ENCODE measurements around the gene RTTN. TPM values are rescaled to one million over a fixed set of nuclear protein-coding genes. Genes with fewer than 3 reads are reported as not detected.
"Not testable (repeated sequence)": the region's sequence is repeated elsewhere in the genome, so short reads cannot be mapped to it uniquely, and the experiment has no call there.

Gene RTTN
- polyA plus RNA-seq, 1 donor (not counting 4 experiments of a cell fraction or from before 2014, with no cell fraction given) = 77.3 TPM

DNA sequence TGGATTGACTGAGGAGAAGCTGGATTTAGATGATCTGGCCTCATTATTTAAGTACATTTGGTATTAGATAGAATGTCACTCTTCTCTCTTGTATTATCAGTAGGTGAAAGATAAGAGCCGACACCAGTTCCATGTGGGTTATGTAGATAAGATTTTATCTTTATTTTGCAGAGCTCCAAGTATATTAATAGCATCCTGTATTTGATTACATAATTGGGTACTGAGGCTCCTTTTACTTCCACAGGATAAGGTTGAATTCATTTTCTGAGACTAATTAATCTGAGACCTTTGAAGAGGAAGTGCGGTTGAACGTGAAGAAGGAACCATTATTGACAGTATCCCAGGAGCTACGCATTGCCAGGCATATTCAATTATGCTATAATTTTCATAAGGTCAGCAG is 225.0 kb downstream of the RTTN start:
- Histone ChIP-seq H3K9me1 (ENCODE audit: control insufficient read depth, extremely low read depth, insufficient read depth, low read length) (no peaks in the 10 kb centered on the region), H3K4me2 (ENCODE audit: control insufficient read depth, extremely low read depth, insufficient read depth, low read depth, low read length) (no peak overlapping the region)
- no peak for FAIRE-seq

DNA sequence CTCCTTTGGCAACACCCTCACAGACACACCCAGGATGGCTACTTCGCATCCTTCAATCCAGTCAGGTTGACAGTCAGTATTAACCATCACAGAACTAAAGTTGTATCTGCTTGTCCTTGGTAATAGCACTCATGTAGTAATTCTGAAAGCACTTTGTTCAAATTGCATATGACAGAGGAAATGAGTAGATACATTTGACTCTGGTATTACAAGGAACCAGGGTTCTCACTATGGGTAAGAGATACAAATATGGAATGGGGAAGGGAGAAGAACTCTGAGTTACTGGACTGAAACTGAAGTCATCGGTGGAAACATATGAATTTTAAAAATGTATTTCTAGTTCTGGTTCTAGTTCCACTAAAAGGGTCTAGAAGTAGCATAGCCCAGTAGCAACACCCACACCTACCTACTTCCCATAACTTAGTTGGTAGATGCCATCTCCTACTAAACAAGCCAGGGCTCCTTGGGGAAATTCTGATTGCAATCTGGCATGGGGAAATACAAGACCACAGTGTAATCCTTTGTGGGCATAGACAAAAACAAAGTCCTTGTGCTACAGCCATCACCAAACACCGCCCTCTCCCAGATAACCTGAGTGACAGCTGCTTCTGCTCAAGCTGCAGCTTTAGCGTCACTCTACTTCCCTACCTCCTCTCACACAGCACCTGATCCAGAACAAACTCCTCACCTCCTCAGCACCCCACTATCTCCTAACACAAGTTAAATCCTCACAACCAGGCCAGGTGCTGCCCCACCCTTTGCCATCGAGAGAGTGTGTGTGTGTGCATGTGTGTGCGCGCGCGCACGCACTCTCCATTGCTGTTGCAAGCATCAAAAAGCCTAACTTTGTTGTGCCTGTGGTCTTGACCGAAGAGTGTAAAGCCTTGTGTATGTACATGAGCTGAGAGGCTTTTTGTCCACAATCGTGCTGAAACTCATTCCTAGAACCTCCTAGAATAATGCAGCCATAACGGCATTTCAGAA is 226.5 kb downstream of the RTTN start:
- no peaks in the 10 kb centered on the region for H4K20me1 ChIP-seq (ENCODE audit: control insufficient read depth, extremely low read depth, insufficient read depth, low read length)
- no peak overlapping the region for H3K27ac ChIP-seq (ENCODE audit: control insufficient read depth, insufficient read depth, low read length)
- H3K9me1 ChIP-seq (ENCODE audit: control insufficient read depth, extremely low read depth, insufficient read depth, low read length) = no peaks in the 10 kb centered on the region
- no peaks in the 10 kb centered on the region for H3K9me3 ChIP-seq (ENCODE audit: control insufficient read depth, low read depth, low read length)
- no peak for TF ChIP-seq EZH2 (IDR thresholded peaks at IDR 0.05; ENCODE audit: low read length)
- TF ChIP-seq, protein P1, sequence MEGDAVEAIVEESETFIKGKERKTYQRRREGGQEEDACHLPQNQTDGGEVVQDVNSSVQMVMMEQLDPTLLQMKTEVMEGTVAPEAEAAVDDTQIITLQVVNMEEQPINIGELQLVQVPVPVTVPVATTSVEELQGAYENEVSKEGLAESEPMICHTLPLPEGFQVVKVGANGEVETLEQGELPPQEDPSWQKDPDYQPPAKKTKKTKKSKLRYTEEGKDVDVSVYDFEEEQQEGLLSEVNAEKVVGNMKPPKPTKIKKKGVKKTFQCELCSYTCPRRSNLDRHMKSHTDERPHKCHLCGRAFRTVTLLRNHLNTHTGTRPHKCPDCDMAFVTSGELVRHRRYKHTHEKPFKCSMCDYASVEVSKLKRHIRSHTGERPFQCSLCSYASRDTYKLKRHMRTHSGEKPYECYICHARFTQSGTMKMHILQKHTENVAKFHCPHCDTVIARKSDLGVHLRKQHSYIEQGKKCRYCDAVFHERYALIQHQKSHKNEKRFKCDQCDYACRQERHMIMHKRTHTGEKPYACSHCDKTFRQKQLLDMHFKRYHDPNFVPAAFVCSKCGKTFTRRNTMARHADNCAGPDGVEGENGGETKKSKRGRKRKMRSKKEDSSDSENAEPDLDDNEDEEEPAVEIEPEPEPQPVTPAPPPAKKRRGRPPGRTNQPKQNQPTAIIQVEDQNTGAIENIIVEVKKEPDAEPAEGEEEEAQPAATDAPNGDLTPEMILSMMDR (optimal IDR thresholded peaks at IDR 0.05 in 1 of 3, IDR thresholded peaks at IDR 0.05 in 1 of 3, conservative IDR thresholded peaks at IDR 0.05 in 1 of 3; ENCODE audit: extremely low read depth in 1 of 3, insufficient read depth in 2 of 3, low read length in 3 of 3) = no peak
- no peak overlapping the region for H3K4me3 ChIP-seq (ENCODE audit: control insufficient read depth in 2 of 3, extremely low read depth in 1 of 3, insufficient read depth in 2 of 3, low read depth in 1 of 3, low read length in 3 of 3)
- H3K27me3 ChIP-seq (ENCODE audit: control insufficient read depth, extremely low read depth, insufficient read depth, low read length) = no peaks in the 10 kb centered on the region
- H3K36me3 ChIP-seq (ENCODE audit: control insufficient read depth in 2 of 2, extremely low read depth in 1 of 2, insufficient read depth in 2 of 2, low read length in 2 of 2) = peaks cover 3 to 16% of the 10 kb centered on the region in 2 experiments
- no peak overlapping the region for H3K9ac ChIP-seq (ENCODE audit: control insufficient read depth, extremely low read depth, insufficient read depth, low read length)
- FAIRE-seq (no peak), DNase-seq (ENCODE audit: low read depth, low spot score) (no peak)
- no peaks in the 10 kb centered on the region for H3K4me1 ChIP-seq (ENCODE audit: control insufficient read depth, extremely low read depth, insufficient read depth, low read length)
- no peaks in the 10 kb centered on the region for H3K79me2 ChIP-seq (ENCODE audit: control insufficient read depth, insufficient read depth, low read length)
- no peak overlapping the region for H2AFZ ChIP-seq (ENCODE audit: control insufficient read depth, low read length)
- dilution Hi-C loops (cut with MboI; ENCODE audit: extremely low pct_ligation_motif_present, low sequenced_read_pairs) = no loop called here
- H3K4me2 ChIP-seq (ENCODE audit: control insufficient read depth, extremely low read depth, insufficient read depth, low read depth, low read length) = no peak overlapping the region

More for the DNA sequence above, 225.0 kb downstream of the RTTN start:
- H2AFZ ChIP-seq (ENCODE audit: control insufficient read depth, low read length) = no peak overlapping the region
- no peaks in the 10 kb centered on the region for H3K9me3 ChIP-seq (ENCODE audit: control insufficient read depth, low read depth, low read length)
- no peak overlapping the region for H3K27ac ChIP-seq (ENCODE audit: control insufficient read depth, insufficient read depth, low read length)
- H3K9ac ChIP-seq (ENCODE audit: control insufficient read depth, extremely low read depth, insufficient read depth, low read length) = no peak overlapping the region
- H3K4me3 ChIP-seq (ENCODE audit: control insufficient read depth in 2 of 3, extremely low read depth in 1 of 3, insufficient read depth in 2 of 3, low read depth in 1 of 3, low read length in 3 of 3) = no peak overlapping the region
- H3K27me3 ChIP-seq (ENCODE audit: control insufficient read depth, extremely low read depth, insufficient read depth, low read length) = no peaks in the 10 kb centered on the region
- H4K20me1 ChIP-seq (ENCODE audit: control insufficient read depth, extremely low read depth, insufficient read depth, low read length) = no peaks in the 10 kb centered on the region
- dilution Hi-C loops (cut with MboI; ENCODE audit: extremely low pct_ligation_motif_present, low sequenced_read_pairs) = no loop called here
- DNase-seq (ENCODE audit: low read depth, low spot score) = no peak
- H3K4me1 ChIP-seq (ENCODE audit: control insufficient read depth, extremely low read depth, insufficient read depth, low read length) = no peaks in the 10 kb centered on the region
- TF ChIP-seq, protein P1 (optimal IDR thresholded peaks at IDR 0.05 in 1 of 3, IDR thresholded peaks at IDR 0.05 in 1 of 3, conservative IDR thresholded peaks at IDR 0.05 in 1 of 3; ENCODE audit: extremely low read depth in 1 of 3, insufficient read depth in 2 of 3, low read length in 3 of 3) = no peak
- no peak for TF ChIP-seq EZH2 (IDR thresholded peaks at IDR 0.05; ENCODE audit: low read length)
- no peaks in the 10 kb centered on the region for H3K79me2 ChIP-seq (ENCODE audit: control insufficient read depth, insufficient read depth, low read length)
- peaks cover 4 to 22% of the 10 kb centered on the region in 2 experiments for H3K36me3 ChIP-seq (ENCODE audit: control insufficient read depth in 2 of 2, extremely low read depth in 1 of 2, insufficient read depth in 2 of 2, low read length in 2 of 2)

DNA sequence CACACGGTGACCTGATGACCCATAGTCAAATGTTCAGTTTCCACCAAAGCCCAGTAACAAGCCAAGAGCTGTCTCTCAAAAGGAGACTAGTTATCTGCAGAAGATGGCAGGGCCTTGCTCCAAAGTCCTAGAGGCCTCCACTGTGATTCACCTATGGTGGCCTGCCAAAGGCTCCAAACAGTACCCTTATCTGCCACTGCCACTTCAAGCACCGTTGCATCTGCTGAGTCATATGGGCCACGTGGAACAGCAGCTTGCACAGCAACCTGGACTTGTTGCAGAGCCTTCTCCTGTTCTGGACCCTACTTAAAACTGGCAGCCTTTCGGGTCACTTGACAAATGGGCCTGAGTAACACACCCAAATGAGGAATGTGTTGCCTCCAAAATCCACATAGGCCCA is 230.2 kb downstream of the RTTN start:
- H3K4me1 ChIP-seq (ENCODE audit: control insufficient read depth, extremely low read depth, insufficient read depth, low read length); H3K27ac ChIP-seq (ENCODE audit: control insufficient read depth, insufficient read depth, low read length); dilution Hi-C loops (cut with MboI; ENCODE audit: extremely low pct_ligation_motif_present, low sequenced_read_pairs); H3K4me3 ChIP-seq (ENCODE audit: control insufficient read depth in 2 of 3, extremely low read depth in 1 of 3, insufficient read depth in 2 of 3, low read depth in 1 of 3, low read length in 3 of 3); H3K36me3 ChIP-seq (ENCODE audit: control insufficient read depth in 2 of 2, extremely low read depth in 1 of 2, insufficient read depth in 2 of 2, low read length in 2 of 2); H3K79me2 ChIP-seq (ENCODE audit: control insufficient read depth, insufficient read depth, low read length); H3K9ac ChIP-seq (ENCODE audit: control insufficient read depth, extremely low read depth, insufficient read depth, low read length); H3K9me1 ChIP-seq (ENCODE audit: control insufficient read depth, extremely low read depth, insufficient read depth, low read length); H2AFZ ChIP-seq (ENCODE audit: control insufficient read depth, low read length); H3K4me2 ChIP-seq (ENCODE audit: control insufficient read depth, extremely low read depth, insufficient read depth, low read depth, low read length); H3K9me3 ChIP-seq (ENCODE audit: control insufficient read depth, low read depth, low read length); FAIRE-seq; DNase-seq (ENCODE audit: low read depth, low spot score); H3K27me3 ChIP-seq (ENCODE audit: control insufficient read depth, extremely low read depth, insufficient read depth, low read length); H4K20me1 ChIP-seq (ENCODE audit: control insufficient read depth, extremely low read depth, insufficient read depth, low read length): not testable (repeated sequence)

All from keratinocyte (primary cell).